CD4-positive, CD25-positive, alpha-beta regulatory T cell (primary cell): ENCODE results near the gene B3GNT9. TPM values are rescaled to one million over a fixed set of nuclear protein-coding genes. Genes with fewer than 3 reads are reported as not detected.
A peak's percentile ranks its signal among the peaks of the same experiment; 100 is the strongest.

ENCODE experiments used
- ATAC-seq, 2 donors: fragments of 150-1000 bp; cut with Tn5 transposase; one replicate each; pipeline ENCODE4 v1.10.0; 2021; ENCODE audit warnings: low read depth in 2 of 2, moderate number of reproducible peaks in 2 of 2, moderate library complexity in 1 of 2
- DNase-seq, 3 donors: peaks; one replicate each; pipeline versions ENCODE4 v3.0.0 to v3.0.0-alpha.2; 2012 to 2022; ENCODE audit warnings: mixed read lengths in 1 of 3
- H3K27ac ChIP-seq: one replicate; pipeline ENCODE4 v1.7.0; 2013; ENCODE audit warnings: mild to moderate bottlenecking, low read length; ENCODE audit not compliant: insufficient read depth, poor library complexity, severe bottlenecking
- H3K27me3 ChIP-seq: one replicate; pipeline ENCODE4 v1.7.0; 2013; ENCODE audit warnings: low read length; ENCODE audit not compliant: control insufficient read depth, insufficient read depth
- H3K36me3 ChIP-seq: one replicate; pipeline ENCODE4 v1.7.0; 2013; ENCODE audit warnings: mild to moderate bottlenecking, low read length, moderate library complexity; ENCODE audit not compliant: control insufficient read depth, insufficient read depth
- H3K4me1 ChIP-seq: 2 replicates; pipeline ENCODE4 v1.7.0; 2013; ENCODE audit warnings: mild to moderate bottlenecking, low read length; ENCODE audit not compliant: insufficient read depth, control insufficient read depth, poor library complexity, severe bottlenecking
- H3K4me3 ChIP-seq: one replicate; pipeline ENCODE4 v1.7.0; 2013; ENCODE audit warnings: low read depth, mild to moderate bottlenecking, low read length, moderate library complexity
- H3K9me3 ChIP-seq, 2 experiments: 1 replicate in 1 of 2; 2 replicates in 1 of 2; pipeline ENCODE4 v1.7.0; 2013; ENCODE audit warnings: low read length in 2 of 2, mild to moderate bottlenecking in 1 of 2, moderate library complexity in 1 of 2; ENCODE audit not compliant: control insufficient read depth in 2 of 2
- H3K27ac Mint-ChIP-seq, 3 donors: one replicate each; pipeline ENCODE4 v1.8.0; 2020 to 2022; ENCODE audit warnings: mild to moderate bottlenecking in 3 of 3, mixed read lengths in 3 of 3, moderate library complexity in 2 of 3
- H3K27me3 Mint-ChIP-seq: one replicate; pipeline ENCODE4 v1.8.0; 2022; ENCODE audit warnings: mild to moderate bottlenecking, mixed read lengths
- H3K36me3 Mint-ChIP-seq: one replicate; pipeline ENCODE4 v1.8.0; 2020; ENCODE audit warnings: mixed read lengths
- H3K4me1 Mint-ChIP-seq, 4 donors: one replicate each; pipeline ENCODE4 v1.8.0; 2020 to 2022; ENCODE audit warnings: mixed read lengths in 4 of 4, mild to moderate bottlenecking in 1 of 4
- H3K4me3 Mint-ChIP-seq, 4 donors: one replicate each; pipeline ENCODE4 v1.8.0; 2020 to 2022; ENCODE audit warnings: mild to moderate bottlenecking in 4 of 4, mixed read lengths in 4 of 4, moderate library complexity in 3 of 4
- H3K9me3 Mint-ChIP-seq, 7 donors: one replicate each; pipeline ENCODE4 v1.8.0; 2020 to 2022; ENCODE audit warnings: mixed read lengths in 7 of 7, mild to moderate bottlenecking in 3 of 7, moderate library complexity in 2 of 7
- polyA plus RNA-seq, 4 donors: library from polyadenylated mRNA; unstranded; fragments of 300-500 nt; fragmentation: Illumina TruSeq; gene quantifications; one replicate each; pipeline ENCODE4 v1.2.3, GENCODE V29; 2021
- total RNA-seq: library from RNA; stranded (reverse); gene quantifications from one replicate; pipeline ENCODE4 v1.2.3, GENCODE V29; 2022

B3GNT9 gene
- total and polyA plus RNA-seq, 5 donors from 2014 or later = 0.44 to 3.4 (median 1.3) TPM

DNA sequence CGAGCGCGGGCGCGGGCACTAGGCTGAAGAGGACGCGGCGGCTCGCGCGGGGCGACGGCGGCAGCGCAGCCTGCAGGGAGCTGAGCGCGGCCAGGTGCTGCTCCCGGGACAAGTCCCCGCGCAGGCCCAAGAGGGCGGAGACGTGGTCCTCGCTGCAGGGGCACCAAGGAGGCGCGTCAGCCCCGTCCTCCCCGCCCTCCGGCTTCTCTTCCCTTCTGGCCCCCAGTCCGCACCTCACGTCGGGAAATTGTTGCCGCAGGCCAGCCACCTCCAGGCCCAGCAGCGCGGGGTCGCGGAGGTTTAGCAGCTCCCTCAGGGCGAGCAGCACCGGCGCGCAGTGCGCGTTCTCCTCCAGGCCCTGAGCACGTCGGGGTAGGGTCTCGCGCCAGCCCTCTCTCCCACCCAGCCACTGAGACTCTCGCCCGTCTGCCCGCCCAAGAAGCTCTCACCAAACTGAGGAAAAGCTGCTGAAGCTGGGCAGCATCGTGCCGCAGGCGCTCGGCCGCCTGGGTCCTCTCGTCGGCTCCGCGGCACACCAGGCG, 33.7 kb upstream of the B3GNT9 start:
- Mint-ChIP-seq H3K36me3 (no peaks in the 10 kb centered on the region), H3K4me1 (peaks cover 4 to 17% (median 7%) of the 10 kb centered on the region in 4 donors), H3K9me3 (no peaks in the 10 kb centered on the region), H3K27me3 (peaks cover 10% of the 10 kb centered on the region), H3K27ac (peak overlapping the region in 1 of 3 donors; percentile 74), H3K4me3 (peak overlapping the region in 3 of 4 donors; percentile 88 to 94 (median 92))
- H3K4me3 ChIP-seq = peak overlapping the region; percentile 77
- ATAC-seq (no peak), DNase-seq (no peak)
- peak overlapping the region; percentile 94 for H3K27ac ChIP-seq
- peaks cover 18% of the 10 kb centered on the region for H3K4me1 ChIP-seq
- H3K27me3 ChIP-seq = peaks cover 3% of the 10 kb centered on the region
- H3K36me3 ChIP-seq = no peaks in the 10 kb centered on the region
- H3K9me3 ChIP-seq = no peaks in the 10 kb centered on the region

DNA sequence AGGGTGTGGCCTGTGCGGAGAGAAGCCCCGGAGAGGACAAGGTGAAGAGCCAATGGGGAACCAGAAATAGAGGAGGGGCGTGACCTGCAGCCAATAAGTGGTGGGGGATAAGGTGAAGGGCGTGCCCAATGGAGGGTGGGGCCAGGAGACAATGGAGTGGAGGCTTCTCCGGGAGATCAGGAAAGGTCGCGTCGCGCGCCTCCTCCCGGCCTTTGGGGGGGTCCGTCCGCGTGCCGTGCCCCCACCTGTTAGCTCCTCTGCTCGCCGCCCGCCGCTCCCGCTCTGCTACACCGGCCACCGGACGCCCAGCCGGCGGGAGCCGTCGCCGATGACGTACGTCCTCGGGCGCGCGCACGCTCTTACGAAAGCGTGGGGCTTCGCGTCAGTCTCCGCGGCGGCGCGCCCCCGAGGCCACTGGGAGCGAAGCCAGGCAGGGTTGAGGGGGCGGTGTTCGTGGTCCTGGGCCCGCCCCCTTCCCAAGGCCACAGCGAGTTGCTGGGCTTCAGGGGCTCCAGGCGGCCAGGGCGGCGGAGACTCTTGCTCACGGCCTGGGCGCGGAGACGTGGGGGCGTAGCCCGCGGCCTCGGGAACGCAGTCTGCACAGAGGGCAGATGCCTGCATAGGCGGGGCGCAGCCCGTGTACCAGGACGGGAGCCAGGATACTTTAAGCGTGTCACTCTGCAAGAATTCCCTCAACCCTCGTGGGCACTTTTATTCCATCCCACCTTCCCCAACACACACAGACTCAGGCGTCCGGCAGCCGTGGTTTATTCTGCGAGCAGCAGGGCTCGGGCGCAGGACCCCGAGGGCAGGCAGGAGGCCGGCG, 33.0 kb upstream of the B3GNT9 start, which contains the start of gene MATCAP1:
Gene MATCAP1, minus strand, starts transcription at position 337 of the 826 bp plus-strand sequence. CDS start 3,353 bp downstream, outside the sequence.
- ATAC-seq = peak; percentile 94 to 95
- Mint-ChIP-seq H3K9me3 (no peaks in the 10 kb centered on the region), H3K4me3 (peak within 1 kb of the TSS in 3 of 4 donors; percentile 88 to 94 (median 92)), H3K36me3 (no peaks in the 10 kb centered on the region), H3K27me3 (peaks cover 10% of the 10 kb centered on the region), H3K4me1 (peaks cover 4 to 18% (median 9%) of the 10 kb centered on the region in 4 donors), H3K27ac (peak within 1 kb of the TSS in 1 of 3 donors; percentile 74)
- H3K9me3 ChIP-seq = no peaks in the 10 kb centered on the region
- H3K27me3 ChIP-seq = peaks cover 3% of the 10 kb centered on the region
- H3K36me3 ChIP-seq = no peaks in the 10 kb centered on the region
- H3K4me3 ChIP-seq = peak within 1 kb of the TSS; percentile 77
- peak within 1 kb of the TSS; percentile 94 for H3K27ac ChIP-seq
- H3K4me1 ChIP-seq = peaks cover 19% of the 10 kb centered on the region
- DNase-seq = peak; percentile 92 to 99 (median 96)

DNA sequence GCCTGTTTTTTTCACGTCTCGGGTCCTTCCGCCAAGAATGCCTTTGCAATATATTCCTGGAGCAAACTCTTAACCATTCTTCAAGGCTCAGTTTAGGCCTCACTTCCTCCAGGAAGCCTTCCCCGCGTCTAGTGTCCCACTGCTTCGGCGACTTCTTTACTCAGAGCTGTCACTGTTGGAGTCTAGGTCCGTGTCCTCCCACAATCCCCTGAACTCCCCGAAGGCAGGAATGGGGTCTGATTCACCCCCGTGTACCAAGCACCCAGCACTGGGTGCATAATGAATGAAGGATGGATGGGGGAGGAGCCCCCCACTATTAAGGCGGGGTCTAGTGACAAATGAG, 32.5 kb upstream of the B3GNT9 start:
- DNase-seq (no peak), ATAC-seq (no peak)

DNA sequence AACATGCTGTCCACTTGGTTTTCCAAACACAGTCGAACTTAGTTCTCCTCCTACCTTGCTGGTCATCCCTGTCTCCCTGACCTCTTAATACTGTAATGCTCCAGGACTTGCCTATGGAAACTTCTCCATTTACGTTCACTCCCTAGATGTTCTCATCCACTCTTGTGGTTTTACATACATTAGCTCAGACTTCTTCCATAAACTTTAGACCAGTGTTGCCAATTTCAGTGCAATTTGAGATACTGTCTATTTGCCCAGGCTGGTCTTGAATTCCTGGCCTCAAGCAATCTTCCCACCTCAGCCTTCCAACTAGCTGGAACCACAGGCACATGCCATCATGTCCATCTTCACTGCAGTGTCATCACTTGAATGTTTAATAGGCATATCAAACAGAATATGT, 31.5 kb upstream of the B3GNT9 start:
- Histone ChIP-seq H3K27me3 (peaks cover 3% of the 10 kb centered on the region), H3K4me3 (no peak overlapping the region), H3K4me1 (peaks cover 31% of the 10 kb centered on the region), H3K9me3 (no peaks in the 10 kb centered on the region), H3K27ac (no peak overlapping the region), H3K36me3 (no peaks in the 10 kb centered on the region)
- DNase-seq = no peak
- Mint-ChIP-seq H3K9me3 (peaks cover 0 to 1% (median 0%) of the 10 kb centered on the region in 7 donors), H3K4me1 (peaks cover 4 to 23% (median 13%) of the 10 kb centered on the region in 4 donors), H3K36me3 (no peaks in the 10 kb centered on the region), H3K27me3 (peaks cover 15% of the 10 kb centered on the region), H3K4me3 (no peak overlapping the region), H3K27ac (no peak overlapping the region)
- no peak for ATAC-seq

More for the DNA sequence above, 32.5 kb upstream of the B3GNT9 start:
- no peaks in the 10 kb centered on the region for H3K9me3 ChIP-seq
- Mint-ChIP-seq H3K36me3 (no peaks in the 10 kb centered on the region), H3K4me1 (peaks cover 4 to 23% (median 11%) of the 10 kb centered on the region in 4 donors), H3K27ac (no peak overlapping the region), H3K4me3 (no peak overlapping the region), H3K9me3 (no peaks in the 10 kb centered on the region), H3K27me3 (peaks cover 10% of the 10 kb centered on the region)
- H3K27ac ChIP-seq = peak overlapping the region; percentile 94
- peaks cover 3% of the 10 kb centered on the region for H3K27me3 ChIP-seq
- H3K36me3 ChIP-seq = no peaks in the 10 kb centered on the region
- peaks cover 25% of the 10 kb centered on the region for H3K4me1 ChIP-seq
- peak overlapping the region; percentile 73 for H3K4me3 ChIP-seq

DNA sequence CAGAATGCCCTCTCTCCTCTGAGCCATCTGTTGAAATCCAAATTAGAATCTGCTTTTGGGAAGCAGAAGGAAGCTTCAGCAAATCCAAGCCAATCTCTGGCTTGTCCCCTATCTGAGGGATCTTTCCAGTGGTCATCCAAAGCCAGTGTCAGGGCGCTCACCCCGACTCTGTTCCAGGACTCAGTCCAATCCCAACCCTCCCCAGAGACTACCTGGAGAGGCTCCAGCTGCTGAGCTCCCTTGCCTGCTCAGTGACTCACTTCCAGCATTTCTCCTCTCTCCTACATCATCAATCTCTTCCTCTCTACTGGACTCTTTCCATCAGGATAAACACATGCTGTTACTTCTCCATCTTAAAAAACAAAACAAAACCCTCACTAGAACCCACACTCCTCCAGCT, 30.5 kb upstream of the B3GNT9 start:
- no peaks in the 10 kb centered on the region for H3K9me3 ChIP-seq
- Mint-ChIP-seq H3K27ac (no peak overlapping the region), H3K27me3 (peaks cover 19% of the 10 kb centered on the region), H3K4me3 (no peak overlapping the region), H3K4me1 (peaks cover 4 to 23% (median 13%) of the 10 kb centered on the region in 4 donors), H3K9me3 (peaks cover 0 to 2% (median 0%) of the 10 kb centered on the region in 7 donors), H3K36me3 (no peaks in the 10 kb centered on the region)
- peaks cover 31% of the 10 kb centered on the region for H3K4me1 ChIP-seq
- peaks cover 1% of the 10 kb centered on the region for H3K27me3 ChIP-seq
- DNase-seq (no peak), ATAC-seq (no peak)
- no peak overlapping the region for H3K4me3 ChIP-seq
- no peaks in the 10 kb centered on the region for H3K36me3 ChIP-seq
- H3K27ac ChIP-seq = no peak overlapping the region

DNA sequence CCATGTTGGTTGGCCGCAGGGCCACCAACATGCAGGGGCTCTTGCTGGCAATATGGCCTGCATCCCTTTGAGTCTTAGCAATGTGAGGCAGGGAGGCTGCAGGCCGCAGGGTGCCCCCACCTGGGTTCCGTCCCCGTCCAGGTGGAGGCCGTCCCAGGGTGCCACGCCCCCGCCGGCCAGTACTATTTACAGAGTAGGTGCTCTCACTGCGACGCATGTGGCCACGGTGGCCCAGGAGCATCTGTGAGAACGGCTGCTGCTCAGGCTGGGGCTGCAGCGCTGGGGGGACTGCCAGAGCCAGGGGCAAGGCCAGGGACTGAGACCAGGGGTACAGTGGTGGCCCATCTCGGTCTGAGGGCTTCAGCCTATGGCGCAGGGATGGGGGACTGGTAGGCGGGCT, 29.4 kb upstream of the B3GNT9 start:
- Histone ChIP-seq H3K27ac (no peak overlapping the region), H3K27me3 (no peaks in the 10 kb centered on the region), H3K36me3 (no peaks in the 10 kb centered on the region), H3K4me1 (peaks cover 23% of the 10 kb centered on the region), H3K4me3 (no peak overlapping the region), H3K9me3 (no peaks in the 10 kb centered on the region)
- Mint-ChIP-seq H3K27ac (no peak overlapping the region), H3K36me3 (no peaks in the 10 kb centered on the region), H3K4me3 (no peak overlapping the region), H3K9me3 (peaks cover 0 to 2% (median 0%) of the 10 kb centered on the region in 7 donors), H3K4me1 (peaks cover 0 to 18% (median 9%) of the 10 kb centered on the region in 4 donors), H3K27me3 (peaks cover 19% of the 10 kb centered on the region)
- no peak for DNase-seq
- no peak for ATAC-seq

DNA sequence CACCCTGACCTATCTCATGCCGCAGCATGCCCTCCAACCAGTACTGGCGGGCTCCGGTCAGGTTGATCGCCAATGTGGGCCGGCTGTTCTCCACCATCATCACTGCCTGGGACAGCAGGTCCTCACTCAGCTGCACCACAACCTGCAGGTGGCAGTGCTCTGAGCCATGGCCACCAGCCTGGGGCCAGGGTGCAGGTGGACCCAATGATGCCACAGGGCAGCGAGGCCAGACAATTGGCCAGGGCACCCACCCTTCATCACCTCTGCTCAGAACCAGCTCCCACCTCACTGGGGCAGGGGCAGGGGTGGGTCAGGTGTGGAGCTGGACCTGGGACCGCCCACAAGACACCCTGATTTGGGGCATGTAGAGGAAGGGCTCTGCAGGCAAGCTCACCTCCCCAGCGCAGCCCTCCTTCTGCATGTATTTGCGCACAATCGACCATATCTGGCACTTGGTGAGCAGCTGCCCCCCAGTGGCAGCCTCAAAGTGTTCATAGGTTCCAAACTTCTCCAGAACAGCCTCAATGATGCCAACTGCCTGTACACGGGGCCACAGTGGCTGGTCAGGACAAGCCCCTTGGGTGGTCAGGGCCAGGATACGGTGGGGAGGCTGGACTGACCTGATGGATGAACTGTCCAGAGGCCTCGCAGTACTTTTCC, 28.8 kb upstream of the B3GNT9 start:
- no peaks in the 10 kb centered on the region for H3K27me3 ChIP-seq
- no peaks in the 10 kb centered on the region for H3K36me3 ChIP-seq
- DNase-seq = peak in 1 of 3 donors; percentile 45
- Mint-ChIP-seq H3K4me3 (peak overlapping the region in 2 of 4 donors; percentile 2 to 35), H3K27me3 (peaks cover 18% of the 10 kb centered on the region), H3K9me3 (peaks cover 0 to 2% (median 0%) of the 10 kb centered on the region in 7 donors), H3K27ac (no peak overlapping the region), H3K4me1 (peaks cover 0 to 14% (median 8%) of the 10 kb centered on the region in 4 donors), H3K36me3 (no peaks in the 10 kb centered on the region)
- no peak for ATAC-seq
- no peaks in the 10 kb centered on the region for H3K9me3 ChIP-seq
- no peak overlapping the region for H3K4me3 ChIP-seq
- H3K4me1 ChIP-seq = peaks cover 21% of the 10 kb centered on the region
- no peak overlapping the region for H3K27ac ChIP-seq
